ENCODE data around the gene TOX3.

DNA sequence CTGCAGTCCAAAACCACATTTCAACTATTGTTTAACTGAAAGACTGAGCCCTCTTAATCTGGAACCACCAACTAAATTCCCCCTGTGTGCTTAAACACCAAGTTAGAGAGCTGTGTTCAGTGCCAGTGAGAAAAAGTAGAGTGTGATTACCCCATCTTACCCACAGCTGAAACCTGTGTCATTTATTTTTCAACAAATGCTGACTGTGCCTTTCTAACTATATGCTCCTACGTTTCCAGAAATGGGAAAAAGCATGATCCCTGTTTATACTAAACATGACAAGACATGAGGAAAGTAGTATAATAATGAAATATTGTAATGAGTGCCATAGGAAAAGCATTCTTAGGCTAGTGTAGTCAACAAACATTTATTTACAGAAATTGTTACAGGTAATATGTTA, 7.4 kb upstream of the TOX3 start:
- TF ChIP-seq CTCF (IDR thresholded peaks at IDR 0.05 in 4 of 5, conservative IDR thresholded peaks at IDR 0.05 in 1 of 5) (no peak), POLR2A (IDR thresholded peaks at IDR 0.05) (no peak)

Data from gastrocnemius medialis (tissue), 4 donors.